Measurements from ENCODE around the gene SHISA9. TPM values are rescaled to one million over a fixed set of nuclear protein-coding genes. Genes with fewer than 3 reads are reported as not detected.

SHISA9 gene
- total RNA-seq, 2 donors from 2014 or later: 1.8 to 4.6 TPM

DNA sequence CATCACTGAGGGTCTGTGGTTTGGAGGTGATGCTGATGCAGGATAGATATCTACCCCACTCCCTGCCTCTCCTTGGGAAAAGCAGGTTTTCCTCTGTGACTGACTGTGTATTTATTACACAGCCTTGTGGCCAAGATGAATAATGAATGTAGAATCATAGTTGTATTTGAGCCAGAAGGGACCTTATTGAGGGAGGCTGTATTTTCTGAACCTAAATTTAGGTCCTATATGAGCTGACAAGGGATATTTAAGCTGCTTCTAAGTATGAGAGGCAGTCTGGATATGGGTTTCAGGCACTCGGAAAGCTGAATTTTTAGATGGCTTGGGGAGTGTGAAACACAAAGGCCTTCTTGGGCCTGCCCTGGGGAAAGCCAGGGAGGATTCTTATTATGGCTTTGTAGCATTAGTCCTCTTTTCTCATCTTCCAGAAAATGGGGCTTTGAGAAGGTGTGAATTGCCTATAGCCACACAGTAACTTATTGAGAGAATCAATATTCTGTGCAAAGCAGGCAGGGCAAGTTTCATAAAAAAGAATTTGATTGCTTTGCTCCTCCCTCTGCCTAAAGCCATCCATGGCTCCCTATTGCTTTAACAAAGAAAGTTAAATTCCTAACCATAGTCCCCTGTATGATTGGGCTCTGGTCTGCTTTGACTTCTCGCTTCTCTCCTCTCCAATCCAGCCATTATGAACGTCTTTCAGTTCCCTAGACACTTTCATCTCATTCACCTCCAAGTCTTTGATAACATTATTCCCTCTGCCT lies 144.8 kb downstream of the SHISA9 start:
- intact Hi-C loops (cut with DNase I): no loop called here
- H3K4me1 ChIP-seq: no peaks in the 10 kb centered on the region
- no peaks in the 10 kb centered on the region for H3K9me3 ChIP-seq
- no peaks in the 10 kb centered on the region for H3K27me3 ChIP-seq
- no peak overlapping the region for H3K27ac ChIP-seq
- H3K36me3 ChIP-seq (replicated peaks in 1 of 2; ENCODE audit: insufficient read depth in 1 of 2, low read depth in 2 of 2): no peaks in the 10 kb centered on the region
- DNase-seq (no peak), ATAC-seq (no peak)
- 81 to 82% methylated on average over 3 of the region's 3 CpGs for WGBS, 2 donors
- TF ChIP-seq, protein P1, sequence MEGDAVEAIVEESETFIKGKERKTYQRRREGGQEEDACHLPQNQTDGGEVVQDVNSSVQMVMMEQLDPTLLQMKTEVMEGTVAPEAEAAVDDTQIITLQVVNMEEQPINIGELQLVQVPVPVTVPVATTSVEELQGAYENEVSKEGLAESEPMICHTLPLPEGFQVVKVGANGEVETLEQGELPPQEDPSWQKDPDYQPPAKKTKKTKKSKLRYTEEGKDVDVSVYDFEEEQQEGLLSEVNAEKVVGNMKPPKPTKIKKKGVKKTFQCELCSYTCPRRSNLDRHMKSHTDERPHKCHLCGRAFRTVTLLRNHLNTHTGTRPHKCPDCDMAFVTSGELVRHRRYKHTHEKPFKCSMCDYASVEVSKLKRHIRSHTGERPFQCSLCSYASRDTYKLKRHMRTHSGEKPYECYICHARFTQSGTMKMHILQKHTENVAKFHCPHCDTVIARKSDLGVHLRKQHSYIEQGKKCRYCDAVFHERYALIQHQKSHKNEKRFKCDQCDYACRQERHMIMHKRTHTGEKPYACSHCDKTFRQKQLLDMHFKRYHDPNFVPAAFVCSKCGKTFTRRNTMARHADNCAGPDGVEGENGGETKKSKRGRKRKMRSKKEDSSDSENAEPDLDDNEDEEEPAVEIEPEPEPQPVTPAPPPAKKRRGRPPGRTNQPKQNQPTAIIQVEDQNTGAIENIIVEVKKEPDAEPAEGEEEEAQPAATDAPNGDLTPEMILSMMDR (IDR thresholded peaks at IDR 0.05): no peak
- no peak for TF ChIP-seq POLR2A (IDR thresholded peaks at IDR 0.05)
- H3K4me3 ChIP-seq: no peak overlapping the region

DNA sequence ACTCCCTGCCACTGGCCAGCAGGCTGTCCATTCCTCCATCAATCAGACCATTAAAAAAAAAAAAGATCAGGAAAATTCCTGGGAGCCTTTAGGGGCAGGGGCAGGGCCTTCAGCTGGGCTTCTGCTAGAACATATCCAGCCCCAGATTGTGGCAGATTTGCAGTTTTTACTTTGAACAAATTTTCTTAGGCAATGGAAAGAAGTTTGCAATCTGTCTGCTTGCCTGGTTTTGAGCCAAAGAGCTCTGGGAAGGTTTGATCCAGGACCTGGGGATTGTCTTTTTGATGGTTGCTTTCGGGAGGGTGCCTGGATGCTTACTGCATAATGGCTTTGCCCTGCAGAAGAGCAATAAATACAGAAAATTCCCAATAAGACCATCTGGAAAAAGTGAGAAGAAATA lies 145.9 kb downstream of the SHISA9 start:
- 62 to 73% methylated on average over 1 of the region's 1 CpG for WGBS, 2 donors
- no peaks in the 10 kb centered on the region for H3K27me3 ChIP-seq

GRCh38 chr16:13049688-13050087 lies 148.3 kb downstream of the SHISA9 start:
- 68 to 79% methylated on average over 3 of the region's 3 CpGs for WGBS, 2 donors
- intact Hi-C loops (cut with DNase I): no loop called here
- no peak overlapping the region for H3K4me3 ChIP-seq
- ATAC-seq: no peak
- no peak for DNase-seq
- no peaks in the 10 kb centered on the region for H3K36me3 ChIP-seq (replicated peaks in 1 of 2; ENCODE audit: insufficient read depth in 1 of 2, low read depth in 2 of 2)
- H3K4me1 ChIP-seq: no peaks in the 10 kb centered on the region
- no peak overlapping the region for H3K27ac ChIP-seq
- no peaks in the 10 kb centered on the region for H3K27me3 ChIP-seq
- H3K9me3 ChIP-seq: no peaks in the 10 kb centered on the region
- TF ChIP-seq, protein P1 (IDR thresholded peaks at IDR 0.05): no peak

More for the DNA sequence above, 145.9 kb downstream of the SHISA9 start:
- Histone ChIP-seq H3K27ac (no peak overlapping the region), H3K4me3 (no peak overlapping the region), H3K9me3 (no peaks in the 10 kb centered on the region), H3K36me3 (replicated peaks in 1 of 2; ENCODE audit: insufficient read depth in 1 of 2, low read depth in 2 of 2) (no peaks in the 10 kb centered on the region), H3K4me1 (no peaks in the 10 kb centered on the region)
- no peak for ATAC-seq
- DNase-seq: no peak
- intact Hi-C loops (cut with DNase I): no loop called here
- no peak for TF ChIP-seq POLR2A (IDR thresholded peaks at IDR 0.05)
- TF ChIP-seq, protein P1 (IDR thresholded peaks at IDR 0.05): no peak

DNA sequence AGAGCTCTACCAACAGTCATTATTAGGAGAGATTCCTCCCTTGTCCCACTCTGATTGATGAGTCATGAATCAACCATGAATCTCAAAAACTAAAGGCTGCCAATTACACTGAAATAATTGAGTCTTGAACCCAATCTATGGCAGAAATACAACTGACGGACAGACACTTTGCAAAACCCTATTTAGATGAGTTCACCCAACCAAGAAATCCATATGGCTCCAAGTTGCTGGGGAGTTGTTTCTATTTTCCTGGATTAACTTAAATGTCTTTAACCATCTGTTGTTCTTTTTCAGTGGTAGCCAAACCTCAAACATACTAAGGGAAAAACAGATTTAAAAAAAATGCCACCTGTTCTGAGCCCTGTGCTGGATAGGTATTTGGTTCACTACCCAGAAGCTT lies 151.0 kb downstream of the SHISA9 start:
- 91 to 95% methylated on average over 1 of the region's 1 CpG for WGBS, 2 donors
- no peaks in the 10 kb centered on the region for H3K4me1 ChIP-seq
- DNase-seq: no peak

More for the DNA sequence above, 151.0 kb downstream of the SHISA9 start:
- Histone ChIP-seq H3K4me3 (no peak overlapping the region), H3K27ac (no peak overlapping the region), H3K9me3 (no peaks in the 10 kb centered on the region), H3K36me3 (replicated peaks in 1 of 2; ENCODE audit: insufficient read depth in 1 of 2, low read depth in 2 of 2) (no peaks in the 10 kb centered on the region), H3K27me3 (no peaks in the 10 kb centered on the region)
- TF ChIP-seq, protein P1 (IDR thresholded peaks at IDR 0.05): no peak
- TF ChIP-seq POLR2A (IDR thresholded peaks at IDR 0.05): no peak
- intact Hi-C loops (cut with DNase I): no loop called here
- ATAC-seq: no peak
